ENCODE data around the gene GSG1.

The GSG1 gene

DNA sequence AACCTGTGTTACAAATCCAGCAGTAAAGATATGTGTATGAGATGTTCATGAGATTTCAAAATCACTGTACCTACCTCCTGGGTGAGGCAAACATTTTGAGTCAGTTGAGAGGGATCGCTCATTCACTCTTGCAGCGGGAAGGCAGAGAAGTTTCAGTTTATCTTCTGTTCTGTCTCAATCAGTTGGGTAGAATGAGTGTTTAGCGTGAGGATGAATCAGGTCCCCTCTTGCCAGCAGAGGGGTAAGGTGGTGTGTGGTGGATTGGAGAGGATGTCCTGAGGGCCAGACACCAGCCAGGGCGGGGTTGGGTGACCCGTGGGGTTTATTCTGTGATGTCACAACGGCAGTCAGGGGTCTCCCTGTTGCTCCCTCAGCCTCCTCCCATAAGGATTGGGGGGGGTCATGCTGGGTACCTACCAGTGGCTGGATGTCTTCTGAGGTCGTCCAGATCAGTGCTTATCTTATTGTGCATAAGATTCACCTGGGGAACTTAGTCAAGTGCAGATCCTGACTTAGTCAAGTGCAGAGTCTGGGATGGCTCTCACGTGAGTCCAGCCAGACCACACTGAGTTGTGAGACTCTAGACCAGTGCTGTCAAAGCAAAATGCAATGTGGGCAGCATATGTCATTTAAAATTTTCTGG, at the start of gene GSG1:
TSS of gene GSG1 (minus strand) at position 277 of the 643 bp plus-strand sequence. CDS start at position 122, 155 bp downstream.
- peak; percentile 60 for DNase-seq (ENCODE audit: low read depth, low spot score)

DNA sequence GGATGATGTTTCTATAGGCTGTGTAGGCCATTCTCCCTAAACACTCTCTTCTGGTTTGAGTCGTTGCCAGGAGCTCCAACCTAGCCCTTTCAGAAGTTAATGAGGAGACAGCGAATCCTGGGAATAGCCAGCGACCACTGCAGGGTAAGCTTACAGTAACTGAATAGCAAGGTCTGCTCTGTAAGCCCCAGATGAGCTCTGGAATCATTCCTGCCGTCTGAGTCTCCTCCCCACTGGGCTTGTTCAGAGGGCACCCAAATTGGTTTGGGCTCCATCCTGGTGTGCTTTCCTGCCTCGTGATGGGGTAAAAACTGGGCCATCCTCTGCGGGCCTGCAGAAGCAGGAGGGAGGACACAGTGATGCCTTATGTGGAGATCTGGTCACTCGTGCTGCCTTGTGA, 49.7 kb upstream of the GSG1 start:
- no peak for DNase-seq (ENCODE audit: low read depth, low spot score)
- no peak overlapping the region for H3K27ac ChIP-seq

More for the DNA sequence above, at the start of gene GSG1:
- H3K27ac ChIP-seq: peak within 1 kb of the TSS; percentile 100

DNA sequence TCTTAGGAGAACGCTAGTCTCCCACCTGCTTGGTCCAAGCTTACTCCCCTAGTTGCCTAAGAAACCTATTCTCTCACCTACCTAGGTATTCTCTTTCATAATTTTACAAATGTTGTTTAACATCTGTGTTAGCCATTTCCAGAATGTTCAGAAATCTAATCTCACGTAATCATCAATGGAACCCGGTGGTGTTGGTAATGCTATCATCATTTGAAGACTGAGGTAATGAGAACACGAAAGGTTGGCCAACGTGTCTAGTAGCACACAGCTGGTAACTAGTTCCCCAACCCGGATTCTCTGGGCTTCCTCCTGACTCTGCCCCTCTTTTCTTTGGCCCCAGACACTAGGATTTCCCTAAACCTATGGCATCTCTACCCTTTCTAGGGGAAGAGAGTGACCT, 49.3 kb upstream of the GSG1 start:
- H3K27ac ChIP-seq: no peak overlapping the region
- DNase-seq (ENCODE audit: low read depth, low spot score): no peak

- no peak overlapping the region for H3K27ac ChIP-seq
- DNase-seq (ENCODE audit: low read depth, low spot score): no peak
Measured at GRCh38 chr12:13152281-13152680, 48.8 kb upstream of the GSG1 start.

- DNase-seq (ENCODE audit: low read depth, low spot score): no peak
- H3K27ac ChIP-seq: no peak overlapping the region
Measured at GRCh38 chr12:13149411-13149810, 45.9 kb upstream of the GSG1 start.

GRCh38 chr12:13148485-13148847, 45.0 kb upstream of the GSG1 start:
- no peak for DNase-seq (ENCODE audit: low read depth, low spot score)
- no peak overlapping the region for H3K27ac ChIP-seq

DNA sequence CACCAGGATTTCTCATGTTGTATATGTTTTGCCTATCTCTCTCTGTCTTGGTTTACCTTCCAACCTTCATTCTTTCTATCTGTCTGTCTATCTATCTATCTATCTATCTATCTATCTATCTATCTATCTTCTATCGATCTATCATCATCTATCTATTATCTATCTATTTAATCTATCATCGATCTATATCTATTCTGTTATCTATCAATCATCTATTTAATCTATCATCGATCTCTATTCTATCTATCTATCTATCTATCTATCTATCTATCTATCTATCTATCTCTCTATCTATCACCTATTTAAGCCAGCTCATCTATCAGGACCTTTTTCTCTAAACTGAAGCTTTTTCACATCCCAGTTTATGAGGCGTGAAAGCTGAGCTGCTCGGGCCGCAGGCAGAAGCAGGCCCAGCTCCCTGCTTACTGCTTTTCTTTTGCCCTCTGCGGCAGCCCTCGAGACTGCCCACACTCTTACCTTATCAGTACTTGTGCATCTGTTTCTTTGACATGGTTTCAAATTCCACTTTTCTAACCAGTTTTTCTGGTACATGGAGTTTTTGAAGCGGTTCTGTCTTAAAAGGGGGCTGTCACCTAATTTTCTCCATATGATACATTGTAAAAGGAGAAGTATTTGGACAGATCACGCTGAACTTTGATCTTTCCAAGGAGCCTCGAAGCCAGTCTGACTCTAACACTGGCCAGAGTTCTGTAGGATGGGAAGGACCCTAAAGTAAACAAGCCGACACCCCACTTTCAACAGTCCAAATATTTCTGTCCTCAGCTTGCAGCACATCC, 44.4 kb upstream of the GSG1 start:
- H3K27ac ChIP-seq: no peak overlapping the region
- no peak for DNase-seq (ENCODE audit: low read depth, low spot score)

DNA sequence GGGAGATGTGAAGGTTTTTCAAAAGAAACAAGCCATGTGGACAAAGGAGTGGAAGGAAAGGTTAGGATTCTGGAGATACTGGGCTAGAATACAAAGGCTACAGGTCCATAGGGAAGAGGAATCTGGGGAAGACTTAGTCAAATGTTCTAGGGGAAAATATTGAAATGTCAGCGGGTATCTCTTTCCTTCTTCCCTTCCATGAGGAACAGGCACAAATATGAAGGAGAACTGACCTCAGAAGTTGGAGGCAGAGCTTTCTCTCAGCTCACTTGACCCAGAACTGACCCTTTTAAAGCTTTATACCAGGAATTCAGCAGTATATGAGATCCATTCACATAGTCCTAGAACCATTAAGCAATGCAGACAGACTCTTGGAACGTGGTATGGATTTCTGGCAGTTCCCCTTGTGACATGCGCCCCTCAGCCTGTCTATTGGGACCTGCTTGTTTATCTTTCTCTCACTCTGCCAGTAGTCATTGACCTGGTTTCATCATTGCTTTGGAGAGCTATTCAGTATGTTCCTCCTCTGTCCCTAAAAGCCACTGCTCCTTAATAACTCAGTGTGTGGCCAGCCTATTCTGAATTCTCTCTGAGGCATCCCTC, 43.0 kb upstream of the GSG1 start:
- H3K27ac ChIP-seq: no peak overlapping the region
- DNase-seq (ENCODE audit: low read depth, low spot score): no peak

DNA sequence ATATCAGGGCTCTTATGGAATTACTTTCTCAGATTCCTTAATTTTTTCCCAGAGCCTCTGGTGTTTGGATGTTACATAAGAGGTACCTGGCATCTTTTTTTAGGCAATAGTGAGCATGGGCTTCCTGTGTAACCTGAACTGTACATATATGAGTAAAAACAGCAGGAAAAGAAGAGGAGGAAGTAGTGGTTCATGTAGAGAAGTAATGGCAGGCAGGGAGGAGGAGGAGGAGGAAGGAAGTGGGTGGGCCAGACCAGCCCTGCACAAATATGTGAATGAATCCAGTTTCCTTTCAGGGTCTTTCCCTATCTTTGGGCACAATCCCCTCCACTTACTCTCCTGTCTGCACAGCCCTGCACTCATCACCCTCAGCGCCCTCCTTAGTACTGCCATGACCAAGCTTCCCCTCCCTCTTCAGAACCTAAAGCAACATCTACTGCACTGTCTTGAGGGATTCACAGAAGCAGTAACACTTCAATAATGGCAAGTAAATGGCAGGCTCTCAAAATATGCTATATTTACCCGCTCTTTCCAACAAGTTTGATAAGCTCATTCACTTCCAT, 40.9 kb upstream of the GSG1 start:
- no peak for DNase-seq (ENCODE audit: low read depth, low spot score)
- no peak overlapping the region for H3K27ac ChIP-seq

DNA sequence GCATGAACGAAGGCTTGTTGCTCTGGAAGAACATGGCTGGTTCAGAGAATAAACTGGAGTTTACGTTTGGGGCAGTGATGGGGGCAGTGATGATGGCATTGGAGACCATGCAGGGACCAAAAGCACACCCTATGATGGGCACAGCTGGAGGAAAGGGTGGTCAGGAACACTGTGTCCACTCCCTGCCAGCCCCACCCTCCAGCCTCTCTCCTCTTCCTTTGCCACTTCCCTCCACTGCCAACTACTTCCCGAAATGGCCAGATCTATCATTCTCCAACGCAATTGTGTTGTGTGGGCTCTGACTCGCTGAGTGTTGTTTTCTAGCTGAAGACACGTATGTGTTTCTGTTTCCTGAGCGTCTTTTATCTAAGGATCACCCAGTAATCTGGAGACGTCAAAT, 39.3 kb upstream of the GSG1 start:
- no peak overlapping the region for H3K27ac ChIP-seq
- no peak for DNase-seq (ENCODE audit: low read depth, low spot score)

GRCh38 chr12:13141686-13142085, 38.2 kb upstream of the GSG1 start:
- H3K27ac ChIP-seq: no peak overlapping the region
- DNase-seq (ENCODE audit: low read depth, low spot score): no peak

DNA sequence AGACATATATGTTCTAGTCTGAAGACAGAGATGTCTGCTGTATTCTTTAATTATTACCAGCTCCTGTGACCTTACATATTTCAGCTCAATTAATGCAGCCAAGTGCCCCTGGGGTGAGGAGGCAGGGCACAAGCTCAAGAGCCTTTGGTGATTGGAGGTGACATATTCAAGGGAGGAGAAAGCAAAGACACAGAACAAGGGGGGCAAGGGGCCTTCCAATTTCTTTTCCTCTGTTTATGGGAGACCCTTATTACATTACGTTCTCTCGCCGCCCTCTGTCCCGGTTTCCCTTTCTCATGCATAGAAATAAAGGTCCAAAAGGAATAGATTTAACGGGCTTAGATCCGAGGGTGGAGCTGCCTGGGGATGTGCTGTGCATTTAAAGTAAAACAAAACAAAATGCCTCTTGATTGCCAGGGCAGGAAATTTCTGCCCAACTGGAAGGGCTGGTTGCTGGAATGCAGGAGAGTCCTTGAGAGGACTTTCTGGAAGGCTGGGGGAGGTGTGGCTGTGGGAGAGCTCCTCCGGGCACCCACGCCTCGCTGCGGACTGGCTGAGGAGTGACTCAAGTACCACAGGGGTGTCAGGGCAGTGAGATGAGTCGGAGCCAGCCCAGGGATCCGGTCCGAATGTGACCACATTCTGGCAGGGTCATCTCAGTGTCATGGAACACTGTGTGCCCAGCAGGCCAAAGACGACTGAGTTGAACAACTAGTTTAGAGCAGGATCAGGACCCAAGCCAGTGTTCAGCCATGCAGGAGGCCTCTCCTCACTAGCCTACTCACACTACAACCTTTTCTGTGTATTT, 32.1 kb upstream of the GSG1 start:
- peak; percentile 88 for DNase-seq (ENCODE audit: low read depth, low spot score)
- H3K27ac ChIP-seq: peak overlapping the region; percentile 83

DNA sequence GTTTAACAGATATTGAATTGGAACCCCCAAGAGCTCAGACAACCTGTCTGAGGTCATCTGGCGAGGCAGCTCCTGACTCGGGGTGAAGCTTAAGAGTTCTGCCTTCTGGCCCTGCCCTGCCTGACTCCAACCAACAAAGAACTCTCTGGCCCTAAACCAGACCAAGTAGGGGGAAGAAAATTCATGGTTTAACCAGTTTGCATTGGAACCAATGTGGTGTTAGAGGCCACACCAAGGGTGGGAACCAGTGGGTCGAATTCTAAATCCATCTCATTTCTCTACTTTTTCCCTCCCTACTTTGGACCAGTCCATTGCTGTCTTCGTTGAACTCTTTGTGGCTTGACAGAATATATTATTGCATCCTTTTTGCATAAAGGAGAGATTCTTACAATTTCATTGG, 30.4 kb upstream of the GSG1 start:
- no peak for DNase-seq (ENCODE audit: low read depth, low spot score)
- peak overlapping the region; percentile 83 for H3K27ac ChIP-seq

DNA sequence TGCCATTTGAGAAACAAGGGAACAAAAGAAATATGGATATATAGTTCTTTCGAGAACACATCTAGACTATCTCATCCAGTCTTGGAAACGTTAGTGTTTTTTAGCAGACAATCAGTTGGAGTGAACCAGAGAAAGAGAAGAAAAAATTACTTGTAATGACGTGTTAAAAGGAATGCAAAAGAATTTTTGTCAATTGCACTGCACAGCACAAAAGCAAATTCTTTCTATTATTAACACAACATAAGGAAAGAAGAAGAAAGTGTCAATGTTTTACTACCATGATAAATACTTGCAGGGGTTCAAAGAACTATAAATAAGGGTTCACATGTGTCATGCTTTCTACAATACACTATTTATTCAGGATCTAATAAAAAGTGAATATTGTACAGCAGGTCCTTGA, 27.5 kb upstream of the GSG1 start:
- no peak overlapping the region for H3K27ac ChIP-seq
- DNase-seq (ENCODE audit: low read depth, low spot score): no peak

DNA sequence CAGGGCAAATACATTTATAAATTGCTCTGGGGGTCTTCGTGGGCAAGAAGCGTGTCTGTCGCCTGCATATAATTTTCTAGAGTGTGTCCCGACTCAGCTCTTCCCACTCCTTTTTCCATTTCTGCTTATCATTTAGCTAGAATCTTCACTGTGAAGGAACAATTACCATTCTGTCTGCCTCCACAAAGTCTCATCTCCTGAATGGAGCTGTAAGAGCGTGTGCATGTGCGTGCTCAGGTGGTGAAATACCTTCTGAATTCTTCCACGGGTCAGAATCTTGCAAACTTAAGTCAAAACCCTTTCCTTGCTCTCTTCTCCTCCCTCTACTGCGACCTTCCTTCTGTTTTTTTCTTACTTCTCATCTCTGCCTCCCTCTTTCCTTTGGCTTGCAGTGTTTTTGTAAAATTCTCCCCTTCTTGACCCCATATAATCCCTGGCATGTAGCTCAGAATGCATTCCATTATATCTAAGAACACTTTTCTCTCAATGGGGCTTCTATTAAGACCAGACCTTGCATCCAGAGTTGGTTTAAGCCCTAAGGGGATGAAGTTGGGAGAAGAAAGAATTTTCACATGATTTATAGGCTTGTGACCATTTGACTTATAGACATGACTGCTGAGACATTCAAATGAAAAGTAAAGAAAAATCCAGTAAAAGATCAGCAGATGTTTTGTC, 25.0 kb upstream of the GSG1 start:
- no peak for DNase-seq (ENCODE audit: low read depth, low spot score)
- no peak overlapping the region for H3K27ac ChIP-seq

- H3K27ac ChIP-seq: no peak overlapping the region
- no peak for DNase-seq (ENCODE audit: low read depth, low spot score)
Measured at GRCh38 chr12:13127444-13127843, 24.0 kb upstream of the GSG1 start.

GRCh38 chr12:13126494-13126893, 23.0 kb upstream of the GSG1 start:
- no peak overlapping the region for H3K27ac ChIP-seq
- DNase-seq (ENCODE audit: low read depth, low spot score): no peak

- no peak overlapping the region for H3K27ac ChIP-seq
- DNase-seq (ENCODE audit: low read depth, low spot score): no peak
Measured at GRCh38 chr12:13125996-13126395, 22.5 kb upstream of the GSG1 start.

DNA sequence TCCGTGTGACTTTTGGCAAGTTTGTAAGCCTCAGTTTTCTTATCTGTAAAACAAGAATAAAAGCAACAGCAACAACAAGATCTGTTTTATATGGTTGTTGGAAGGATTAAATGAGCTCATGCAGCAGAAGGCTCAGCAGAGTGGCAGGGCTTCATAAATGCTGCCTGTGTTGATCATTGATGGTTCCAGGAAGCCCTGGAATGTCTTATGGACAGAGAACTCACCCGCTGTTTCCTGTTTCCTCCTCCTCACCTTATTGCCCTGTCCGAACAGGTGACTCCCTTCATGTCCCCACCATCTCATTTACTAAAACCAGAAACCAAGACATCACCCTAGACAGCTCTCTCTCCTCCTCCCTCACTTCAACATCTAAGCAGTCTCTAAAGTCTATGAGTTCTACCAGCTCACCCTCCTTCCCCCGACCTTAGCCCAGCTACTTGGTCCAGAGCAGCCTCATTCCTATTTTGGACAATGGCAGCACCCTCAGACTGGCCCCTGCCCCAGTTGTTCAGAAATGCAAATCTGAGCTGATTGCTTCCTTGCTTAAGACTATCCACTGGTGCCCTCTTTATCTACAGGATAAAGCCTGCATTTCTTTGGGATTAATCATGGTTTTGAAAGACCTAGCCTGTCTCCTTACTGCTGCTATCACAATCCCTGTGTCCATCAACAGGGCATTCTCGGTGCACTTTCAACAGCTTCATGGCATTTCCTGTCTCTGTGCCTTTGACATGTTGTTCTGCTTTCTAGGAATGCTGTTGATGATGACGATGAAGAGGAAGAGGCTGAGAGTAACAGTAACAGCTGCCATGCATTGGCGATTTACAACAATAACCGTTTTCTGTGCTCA, 21.4 kb upstream of the GSG1 start:
- no peak for DNase-seq (ENCODE audit: low read depth, low spot score)

More for the DNA sequence above, 21.4 kb upstream of the GSG1 start:
- H3K27ac ChIP-seq: peak overlapping the region; percentile 17

Measured in epithelial cell of prostate (primary cell).